Measurements from ENCODE around the gene TCTN3. TPM values are rescaled to one million over a fixed set of nuclear protein-coding genes. Genes with fewer than 3 reads are reported as not detected.
A peak's percentile ranks its signal among the peaks of the same experiment; 100 is the strongest.

The TCTN3 gene
- total and polyA plus RNA-seq, 4 donors, result 15.1 to 18.3 (median 17.3) TPM

GRCh38 chr10:95661818-95662217 is 31.9 kb downstream of the TCTN3 start:
- Histone ChIP-seq H3K9me3 (ENCODE audit: control insufficient read depth in 4 of 4, low read length in 3 of 4) (no peaks in the 10 kb centered on the region), H3K4me1 (ENCODE audit: control insufficient read depth in 4 of 4, insufficient read depth in 4 of 4, low read length in 3 of 4) (peaks cover 2 to 25% (median 12%) of the 10 kb centered on the region in 4 donors), H3K9ac (ENCODE audit: low read depth in 1 of 2, low read length in 2 of 2) (no peak overlapping the region), H3K4me3 (ENCODE audit: low read depth in 1 of 3, low read length in 3 of 3) (no peak overlapping the region), H3K36me3 (ENCODE audit: control insufficient read depth in 4 of 4, insufficient read depth in 3 of 4, low read depth in 1 of 4, low read length in 3 of 4) (peaks cover 0 to 2% (median 0%) of the 10 kb centered on the region in 4 donors), H3K27me3 (ENCODE audit: control insufficient read depth in 4 of 4, insufficient read depth in 4 of 4, low read length in 3 of 4) (no peaks in the 10 kb centered on the region), H3K27ac (ENCODE audit: low read depth in 1 of 2, low read length in 2 of 2) (peak overlapping the region in 1 of 2 donors; percentile 21)
- DNase-seq (ENCODE audit: low spot score), result no peak
- TF ChIP-seq RXRA (IDR thresholded peaks at IDR 0.05) (peak in 1 of 2 donors; percentile 22), HNF4A (conservative IDR thresholded peaks at IDR 0.05) (peak in 1 of 2 donors; percentile 32), YY1 (IDR thresholded peaks at IDR 0.05) (peak; percentile 43), CTCF (IDR thresholded peaks at IDR 0.05; ENCODE audit: low read depth, low read length, missing input control) (no peak), SP1 (IDR thresholded peaks at IDR 0.05) (peak; percentile 29)
- 40% methylated on average over 1 of the region's 1 CpG for WGBS

- no peak overlapping the region for H3K4me3 ChIP-seq (ENCODE audit: low read depth in 1 of 3, low read length in 3 of 3)
- no peak for DNase-seq (ENCODE audit: low spot score)
- no peaks in the 10 kb centered on the region for H3K9me3 ChIP-seq (ENCODE audit: control insufficient read depth in 4 of 4, low read length in 3 of 4)
- peaks cover 0 to 2% (median 0%) of the 10 kb centered on the region in 4 donors for H3K36me3 ChIP-seq (ENCODE audit: control insufficient read depth in 4 of 4, insufficient read depth in 3 of 4, low read depth in 1 of 4, low read length in 3 of 4)
- no peak overlapping the region for H3K27ac ChIP-seq (ENCODE audit: low read depth in 1 of 2, low read length in 2 of 2)
- peaks cover 2 to 36% (median 13%) of the 10 kb centered on the region in 4 donors for H3K4me1 ChIP-seq (ENCODE audit: control insufficient read depth in 4 of 4, insufficient read depth in 4 of 4, low read length in 3 of 4)
- no peaks in the 10 kb centered on the region for H3K27me3 ChIP-seq (ENCODE audit: control insufficient read depth in 4 of 4, insufficient read depth in 4 of 4, low read length in 3 of 4)
- H3K9ac ChIP-seq (ENCODE audit: low read depth in 1 of 2, low read length in 2 of 2), result no peak overlapping the region
- TF ChIP-seq HNF4A (conservative IDR thresholded peaks at IDR 0.05) (no peak), TAF1 (conservative IDR thresholded peaks at IDR 0.05) (no peak), CTCF (IDR thresholded peaks at IDR 0.05; ENCODE audit: low read depth, low read length, missing input control) (no peak), JUND (IDR thresholded peaks at IDR 0.05) (no peak), YY1 (IDR thresholded peaks at IDR 0.05) (no peak), RAD21 (IDR thresholded peaks at IDR 0.05) (no peak), FOXA1 (IDR thresholded peaks at IDR 0.05) (no peak), HNF4G (IDR thresholded peaks at IDR 0.05) (no peak), RXRA (IDR thresholded peaks at IDR 0.05) (no peak), NR2F2 (IDR thresholded peaks at IDR 0.05) (no peak), MAX (IDR thresholded peaks at IDR 0.05) (no peak), ATF3 (IDR thresholded peaks at IDR 0.05) (no peak), GABPA (IDR thresholded peaks at IDR 0.05 in 1 of 2, conservative IDR thresholded peaks at IDR 0.05 in 1 of 2) (no peak), REST (IDR thresholded peaks at IDR 0.05) (no peak), SP1 (IDR thresholded peaks at IDR 0.05) (no peak), FOXA2 (IDR thresholded peaks at IDR 0.05) (no peak), ZBTB33 (IDR thresholded peaks at IDR 0.05) (no peak)
Measured at GRCh38 chr10:95660283-95660682, 33.4 kb downstream of the TCTN3 start.
